Stimulated activated CD4-positive, alpha-beta T cell treated with anti-CD3 and anti-CD28 coated beads, Interleukin-15, amount 100 ng/mL, for 48 hours (primary cell): ENCODE data around the gene ATP10A.
A peak's percentile ranks its signal among the peaks of the same experiment; 100 is the strongest.
"Not testable (repeated sequence)": the region's sequence is repeated elsewhere in the genome, so short reads cannot be mapped to it uniquely, and the experiment has no call there.

Experiments
- DNase-seq, 2 donors: peaks; one replicate each; pipeline ENCODE4 v3.0.0-alpha.2; 2020; ENCODE audit warnings: low read depth in 2 of 2

Gene ATP10A

GRCh38 chr15:25859838-25860645 is 3.1 kb downstream of the ATP10A start:
- DNase-seq: no peak

- no peak for DNase-seq
Observed at GRCh38 chr15:25858952-25859760, 4.0 kb downstream of the ATP10A start.

- not testable (repeated sequence) for DNase-seq
Observed at GRCh38 chr15:25856059-25856458, 7.1 kb downstream of the ATP10A start.

- DNase-seq: no peak
Observed at GRCh38 chr15:25852661-25853524, 10.2 kb downstream of the ATP10A start.

- no peak for DNase-seq
Observed at GRCh38 chr15:25852027-25852426, 11.1 kb downstream of the ATP10A start.

- peak; percentile 63 to 69 for DNase-seq
Observed at GRCh38 chr15:25850154-25851111, 12.7 kb downstream of the ATP10A start.

- DNase-seq: no peak
Observed at GRCh38 chr15:25849157-25849921, 13.8 kb downstream of the ATP10A start.

- DNase-seq: no peak
Observed at GRCh38 chr15:25848784-25849156, 14.4 kb downstream of the ATP10A start.

GRCh38 chr15:25848325-25848724 is 14.8 kb downstream of the ATP10A start:
- DNase-seq: no peak

- DNase-seq: no peak
Observed at GRCh38 chr15:25847051-25847450, 16.1 kb downstream of the ATP10A start.

GRCh38 chr15:25846377-25846776 is 16.8 kb downstream of the ATP10A start:
- peak; percentile 38 to 58 for DNase-seq

GRCh38 chr15:25844981-25845680 is 18.0 kb downstream of the ATP10A start:
- no peak for DNase-seq

- DNase-seq: no peak
Observed at GRCh38 chr15:25844542-25844941, 18.6 kb downstream of the ATP10A start.

GRCh38 chr15:25844076-25844475 is 19.1 kb downstream of the ATP10A start:
- no peak for DNase-seq

- DNase-seq: no peak
Observed at GRCh38 chr15:25839638-25840156, 23.4 kb downstream of the ATP10A start.

- no peak for DNase-seq
Observed at GRCh38 chr15:25838871-25839195, 24.3 kb downstream of the ATP10A start.

GRCh38 chr15:25838191-25838870 is 24.8 kb downstream of the ATP10A start:
- DNase-seq: no peak

GRCh38 chr15:25832158-25832557 is 31.0 kb downstream of the ATP10A start:
- no peak for DNase-seq
